Stimulated activated CD4-positive, alpha-beta T cell treated with anti-CD3 and anti-CD28 coated beads, Interleukin-12 subunit alpha, Interleukin-12 subunit beta, amount 100 ng/mL, for 24 hours (primary cell): Measurements from ENCODE around the gene LRRC56.

ENCODE experiments used
- DNase-seq, 2 experiments: peaks; one replicate each; pipeline ENCODE4 v3.0.0-alpha.2; 2020; ENCODE audit warnings: low read depth in 2 of 2

Gene LRRC56

GRCh38 chr11:598005-598680 lies 60.8 kb downstream of the LRRC56 start:
- DNase-seq: no peak

- no peak for DNase-seq
These were observed 64.4 kb downstream of the LRRC56 start for GRCh38 chr11:601573-602245.

DNA sequence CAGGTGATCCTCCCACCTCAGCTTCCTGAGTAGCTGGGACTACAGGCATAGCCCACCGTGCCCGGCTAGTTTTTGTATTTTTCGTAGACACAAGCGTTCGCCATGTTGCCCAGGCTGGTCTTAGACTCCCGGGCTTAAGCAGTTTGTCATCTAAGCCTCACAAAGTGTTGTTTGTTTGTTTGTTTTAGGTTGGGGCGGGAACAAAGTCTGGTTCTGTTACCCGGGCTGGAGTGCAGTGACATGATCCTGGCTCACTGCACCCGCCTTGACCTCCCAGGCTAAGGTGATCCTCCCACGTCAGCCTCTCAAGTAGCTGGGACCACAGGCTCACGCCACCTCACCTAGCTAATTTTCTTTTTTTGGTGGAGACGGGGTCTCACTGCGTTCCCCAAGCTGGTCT lies 65.8 kb downstream of the LRRC56 start:
- DNase-seq: no peak
